NCI-H2196 (cell line): ENCODE data around the gene SMAD3.
"Not testable (repeated sequence)": the region's sequence is repeated elsewhere in the genome, so short reads cannot be mapped to it uniquely, and the experiment has no call there.

ENCODE experiments used
- DNase-seq: peaks from one replicate; lab custom pipeline; 2025; ENCODE audit not compliant: unreplicated experiment; lab: John Stamatoyannopoulos, UW

SMAD3 gene

GRCh38 chr15:67140078-67140833, 74.9 kb downstream of the SMAD3 start:
- DNase-seq: no peak

- DNase-seq: no peak
Observed at GRCh38 chr15:67142092-67142766, 76.8 kb downstream of the SMAD3 start.

DNA sequence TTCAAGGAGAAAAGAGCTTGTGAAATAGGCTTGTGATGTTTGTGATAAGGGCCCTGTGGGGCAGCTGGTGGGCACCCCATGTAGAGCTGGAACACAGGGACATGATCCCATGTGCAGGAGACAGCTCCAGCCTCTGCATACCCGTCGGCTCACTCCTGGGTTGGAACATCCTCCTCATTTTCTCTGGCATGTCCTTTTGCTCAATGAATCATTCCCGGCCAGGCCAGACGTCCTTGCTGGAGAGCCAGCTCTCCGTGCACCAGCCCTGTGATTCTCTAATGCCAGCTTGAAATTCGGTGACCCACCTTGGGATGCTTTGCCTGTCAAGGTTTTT, 77.3 kb downstream of the SMAD3 start:
- no peak for DNase-seq

DNA sequence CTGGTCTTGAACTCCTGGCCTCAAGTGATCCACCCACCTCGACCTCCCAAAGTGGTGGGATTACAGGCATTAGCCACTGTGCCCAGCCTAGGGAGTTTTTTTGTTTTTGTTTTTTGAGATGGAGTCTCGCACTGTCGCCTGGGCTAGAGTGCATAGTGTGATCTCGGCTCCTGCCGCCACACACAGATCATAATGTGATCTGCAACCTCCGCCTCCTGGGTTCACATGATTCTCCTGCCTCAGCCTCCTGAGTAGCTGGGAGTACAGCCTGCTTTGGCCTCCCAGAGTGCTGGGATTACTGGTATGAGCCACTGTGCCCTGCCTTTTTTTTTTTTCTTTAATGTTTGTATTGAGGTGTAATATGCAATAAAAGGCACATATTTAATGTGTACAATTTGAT, 78.2 kb downstream of the SMAD3 start:
- no peak for DNase-seq

DNA sequence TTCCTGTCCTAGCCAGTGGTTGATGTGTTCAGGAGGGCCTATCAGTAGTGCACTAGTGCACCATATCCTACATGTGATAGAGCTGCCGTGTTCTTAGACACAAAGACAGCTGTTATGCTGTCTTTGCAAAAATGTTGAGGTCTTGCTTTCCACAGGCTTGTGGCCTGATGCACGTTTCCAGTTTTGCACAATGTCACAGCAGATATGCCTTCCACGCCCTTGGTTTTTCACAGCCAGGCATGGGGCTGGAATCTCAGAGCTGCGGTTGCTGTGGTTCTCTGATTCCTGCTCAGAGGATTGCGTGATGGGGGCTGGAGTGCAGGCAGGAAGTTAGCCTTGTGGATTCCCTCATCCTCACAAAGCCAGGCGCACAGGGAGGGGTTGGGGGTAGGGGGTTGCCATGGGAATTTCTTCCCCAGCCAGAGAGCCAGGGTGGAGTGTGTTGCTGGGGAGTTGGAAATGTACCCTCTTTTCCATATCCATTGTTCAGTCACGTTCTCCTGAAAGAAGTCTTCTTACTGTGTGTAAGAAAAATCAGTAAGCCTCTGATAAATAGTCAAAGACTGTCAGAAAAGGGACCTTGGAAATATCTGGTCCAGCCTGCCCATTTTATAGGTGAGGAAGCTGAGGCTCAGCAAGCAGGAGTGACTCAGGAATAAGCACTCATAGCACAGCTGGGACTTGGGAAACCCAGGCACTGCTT, 79.4 kb downstream of the SMAD3 start:
- DNase-seq: no peak

DNA sequence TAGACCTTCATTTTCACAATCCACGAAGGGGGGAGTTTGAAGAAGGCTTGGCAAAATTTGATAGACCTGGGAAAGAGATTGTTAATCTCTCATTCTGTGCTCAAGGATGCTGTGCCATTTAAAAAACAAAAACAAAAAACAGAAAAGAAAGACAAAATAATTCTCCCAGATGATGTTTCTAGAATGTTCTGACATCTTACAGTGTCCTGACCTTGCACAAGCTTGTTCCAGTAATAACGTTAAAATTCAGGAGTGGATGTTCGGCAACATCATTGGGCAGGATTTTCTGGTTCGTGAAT, 79.9 kb downstream of the SMAD3 start:
- no peak for DNase-seq

- no peak for DNase-seq
Observed at GRCh38 chr15:67145710-67146109, 80.3 kb downstream of the SMAD3 start.

- DNase-seq: peak; percentile 7
Observed at GRCh38 chr15:67146234-67146633, 80.8 kb downstream of the SMAD3 start.

GRCh38 chr15:67146875-67147381, 81.5 kb downstream of the SMAD3 start:
- no peak for DNase-seq

GRCh38 chr15:67147396-67147949, 82.1 kb downstream of the SMAD3 start:
- no peak for DNase-seq

GRCh38 chr15:67148196-67148701, 82.8 kb downstream of the SMAD3 start:
- peak; percentile 29 for DNase-seq

GRCh38 chr15:67149068-67149772, 83.8 kb downstream of the SMAD3 start:
- DNase-seq: no peak

GRCh38 chr15:67149773-67150022, 84.3 kb downstream of the SMAD3 start:
- no peak for DNase-seq

- no peak for DNase-seq
Observed at GRCh38 chr15:67150023-67150860, 84.8 kb downstream of the SMAD3 start.

- no peak for DNase-seq
Observed at GRCh38 chr15:67152429-67152828, 87.0 kb downstream of the SMAD3 start.

DNA sequence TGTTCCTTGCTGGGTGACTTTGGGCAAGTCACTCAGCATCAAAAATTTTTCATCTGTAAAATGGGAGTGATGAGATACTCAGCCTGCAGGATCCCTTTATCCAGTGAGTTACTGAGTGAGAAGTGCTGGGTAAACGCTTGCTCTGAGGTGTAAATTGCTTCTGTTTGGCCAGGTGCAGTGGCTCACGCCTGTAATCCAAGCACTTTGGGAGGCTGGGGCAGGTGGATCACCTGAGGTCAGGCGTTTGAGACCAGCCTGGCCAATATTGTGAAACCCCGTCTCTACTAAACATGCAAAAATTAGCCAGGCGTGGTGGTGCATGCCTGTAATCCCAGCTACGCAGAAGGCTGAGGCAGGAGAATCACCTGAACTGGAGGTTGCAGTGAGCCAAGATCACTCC, 87.6 kb downstream of the SMAD3 start:
- not testable (repeated sequence) for DNase-seq

DNA sequence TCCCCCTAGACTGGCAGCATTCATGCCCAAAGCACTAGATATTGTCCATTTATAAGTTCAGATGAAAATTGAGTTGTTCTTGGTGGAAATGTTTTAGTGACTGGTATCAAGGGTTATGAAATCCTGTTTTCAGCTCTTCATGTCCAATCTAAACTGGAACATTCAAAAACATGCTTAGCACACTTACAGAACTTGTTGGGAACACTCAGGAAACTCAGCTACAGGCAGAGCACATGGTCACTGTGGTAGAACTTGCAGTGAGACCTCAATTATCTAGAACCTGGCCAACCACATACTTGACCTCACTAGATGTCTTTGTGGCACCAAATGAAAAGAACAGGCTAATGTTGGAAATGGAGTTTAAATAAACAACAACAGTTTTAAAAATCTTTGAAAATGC, 88.8 kb downstream of the SMAD3 start:
- no peak for DNase-seq

GRCh38 chr15:67156426-67156825, 91.0 kb downstream of the SMAD3 start:
- DNase-seq: no peak

- no peak for DNase-seq
Observed at GRCh38 chr15:67156834-67157233, 91.4 kb downstream of the SMAD3 start.

DNA sequence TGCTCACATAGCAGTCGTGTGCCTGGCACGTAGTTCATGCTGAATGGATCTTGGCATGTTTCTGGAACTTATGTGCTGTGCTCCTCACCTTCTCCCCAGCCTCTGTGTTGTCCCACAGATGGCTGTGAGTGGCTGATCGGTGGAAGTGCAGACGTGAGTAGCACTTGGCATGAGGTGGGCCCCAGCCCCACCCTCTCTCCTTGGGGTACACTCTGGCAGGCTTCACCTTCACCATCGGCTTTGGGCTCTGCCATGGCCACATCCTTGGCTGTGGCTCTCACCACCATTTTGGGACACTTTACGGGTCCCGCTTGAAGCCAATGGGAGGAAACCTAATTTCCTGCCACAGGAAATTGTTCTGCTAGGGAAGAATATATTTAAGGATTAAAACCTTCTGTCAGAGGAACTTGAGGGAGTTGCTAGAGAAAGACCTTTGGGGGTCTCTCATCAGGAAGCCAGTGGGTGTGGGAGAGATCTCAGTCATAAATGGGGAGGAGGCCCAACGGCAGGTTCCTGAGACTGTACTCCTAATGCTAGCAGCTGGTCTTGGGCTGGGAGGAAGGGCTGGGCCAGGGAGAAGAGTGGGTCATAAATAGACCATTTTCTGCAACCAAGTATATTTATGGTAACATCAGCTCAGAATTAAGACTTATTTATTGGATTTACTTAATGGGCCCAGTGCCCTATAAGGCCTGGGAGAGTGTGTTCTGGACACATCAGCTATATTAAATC, 92.3 kb downstream of the SMAD3 start:
- DNase-seq: no peak
